Measurements from ENCODE around the gene RXFP4. TPM values are rescaled to one million over a fixed set of nuclear protein-coding genes. Genes with fewer than 3 reads are reported as not detected.
"Not testable (repeated sequence)": the region's sequence is repeated elsewhere in the genome, so short reads cannot be mapped to it uniquely, and the experiment has no call there.

Gene RXFP4
- total RNA-seq, 1 donor from 2014 or later: not detected

GRCh38 chr1:155984341-155984740 is 42.9 kb downstream of the RXFP4 start:
- TF ChIP-seq, protein P1, sequence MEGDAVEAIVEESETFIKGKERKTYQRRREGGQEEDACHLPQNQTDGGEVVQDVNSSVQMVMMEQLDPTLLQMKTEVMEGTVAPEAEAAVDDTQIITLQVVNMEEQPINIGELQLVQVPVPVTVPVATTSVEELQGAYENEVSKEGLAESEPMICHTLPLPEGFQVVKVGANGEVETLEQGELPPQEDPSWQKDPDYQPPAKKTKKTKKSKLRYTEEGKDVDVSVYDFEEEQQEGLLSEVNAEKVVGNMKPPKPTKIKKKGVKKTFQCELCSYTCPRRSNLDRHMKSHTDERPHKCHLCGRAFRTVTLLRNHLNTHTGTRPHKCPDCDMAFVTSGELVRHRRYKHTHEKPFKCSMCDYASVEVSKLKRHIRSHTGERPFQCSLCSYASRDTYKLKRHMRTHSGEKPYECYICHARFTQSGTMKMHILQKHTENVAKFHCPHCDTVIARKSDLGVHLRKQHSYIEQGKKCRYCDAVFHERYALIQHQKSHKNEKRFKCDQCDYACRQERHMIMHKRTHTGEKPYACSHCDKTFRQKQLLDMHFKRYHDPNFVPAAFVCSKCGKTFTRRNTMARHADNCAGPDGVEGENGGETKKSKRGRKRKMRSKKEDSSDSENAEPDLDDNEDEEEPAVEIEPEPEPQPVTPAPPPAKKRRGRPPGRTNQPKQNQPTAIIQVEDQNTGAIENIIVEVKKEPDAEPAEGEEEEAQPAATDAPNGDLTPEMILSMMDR (IDR thresholded peaks at IDR 0.05; ENCODE audit: insufficient read depth, low read length, severe bottlenecking): no peak
- no peak for DNase-seq (ENCODE audit: low read depth)
- Histone ChIP-seq H3K36me3 (ENCODE audit: control insufficient read depth, insufficient read depth, low read length) (no peaks in the 10 kb centered on the region), H3K4me3 (ENCODE audit: low read depth, low read length) (peak overlapping the region; percentile 28), H3K27me3 (ENCODE audit: control insufficient read depth, insufficient read depth, low read length) (no peaks in the 10 kb centered on the region)
- FAIRE-seq: no peak

DNA sequence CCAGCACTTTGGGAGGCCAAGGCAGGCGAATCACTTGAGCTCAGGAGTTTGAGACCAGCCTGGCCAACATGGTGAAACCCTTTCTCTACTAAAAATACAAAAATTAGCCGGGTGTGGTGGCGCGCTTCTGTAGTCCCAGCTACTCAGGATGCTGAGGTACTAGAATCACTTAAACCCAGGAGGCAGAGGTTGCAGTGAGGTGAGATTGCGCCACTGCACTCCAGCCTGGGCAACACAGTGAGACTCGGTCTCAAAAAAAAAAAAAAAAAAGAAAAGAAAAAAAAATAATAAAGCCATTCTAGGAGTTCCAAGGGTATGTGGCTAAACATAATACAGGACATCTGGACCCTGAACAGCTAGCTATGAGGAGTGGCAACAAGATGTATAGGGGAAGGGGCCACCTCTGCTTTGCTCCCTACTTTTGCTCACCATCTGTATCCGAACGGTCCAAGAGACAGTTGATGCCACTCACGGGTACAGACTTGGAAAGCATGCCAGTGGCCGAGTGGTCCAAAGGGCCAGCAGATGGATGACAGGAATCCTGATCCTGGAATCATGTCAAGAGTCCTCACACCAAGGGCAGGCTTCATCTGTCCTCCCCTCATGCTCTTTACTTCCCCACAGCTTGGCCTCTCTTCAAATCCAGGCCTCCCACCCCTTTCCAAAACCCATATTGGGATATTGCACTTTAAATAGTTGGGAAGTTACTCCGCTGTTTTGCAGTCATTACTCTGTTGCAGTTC is 43.6 kb downstream of the RXFP4 start:
- not testable (repeated sequence) for H3K36me3 ChIP-seq (ENCODE audit: control insufficient read depth, insufficient read depth, low read length); DNase-seq (ENCODE audit: low read depth); FAIRE-seq; H3K27me3 ChIP-seq (ENCODE audit: control insufficient read depth, insufficient read depth, low read length); H3K4me3 ChIP-seq (ENCODE audit: low read depth, low read length)

DNA sequence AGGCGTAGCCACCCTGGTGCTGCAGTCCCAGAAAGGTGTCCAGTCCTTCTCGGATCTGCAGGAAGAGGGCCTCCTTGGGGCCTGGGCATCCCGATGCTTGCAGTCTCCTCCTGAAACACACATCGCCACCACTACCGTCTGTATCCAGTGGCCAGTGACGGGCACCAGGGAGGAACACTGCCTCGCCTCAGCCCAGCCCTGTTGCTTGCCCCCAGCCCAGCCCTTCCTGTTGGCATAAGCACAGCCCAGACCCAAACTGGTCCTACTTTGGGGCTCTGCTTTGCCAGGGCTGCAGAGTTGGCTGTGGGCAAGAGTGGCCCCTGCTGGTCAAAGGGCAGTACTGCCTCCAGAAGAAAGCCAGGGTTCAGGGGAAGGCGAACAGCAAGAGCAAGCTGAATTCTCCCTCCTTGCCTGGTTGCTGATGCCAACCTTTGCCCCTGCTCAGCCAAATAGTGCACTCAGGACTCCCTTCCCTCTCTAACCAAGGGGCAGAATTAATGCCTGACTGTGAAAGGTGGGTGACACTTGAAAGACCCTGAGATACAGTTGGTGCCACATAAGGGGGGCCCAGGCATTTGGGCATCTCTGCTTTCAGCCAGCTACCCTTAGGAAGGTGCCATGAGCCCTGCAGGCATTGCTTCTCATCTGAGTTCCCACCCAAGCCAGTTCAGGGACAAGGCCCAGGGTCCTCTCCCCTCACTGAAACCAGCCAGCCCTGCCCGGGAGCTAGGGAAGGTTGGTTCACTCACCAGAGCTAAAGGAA is 48.0 kb downstream of the RXFP4 start:
- H3K27me3 ChIP-seq (ENCODE audit: control insufficient read depth, insufficient read depth, low read length): no peaks in the 10 kb centered on the region
- TF ChIP-seq, protein P1 (IDR thresholded peaks at IDR 0.05; ENCODE audit: insufficient read depth, low read length, severe bottlenecking): peak; percentile 99
- H3K4me3 ChIP-seq (ENCODE audit: low read depth, low read length): no peak overlapping the region
- DNase-seq (ENCODE audit: low read depth) (peak; percentile 57), FAIRE-seq (no peak)
- no peaks in the 10 kb centered on the region for H3K36me3 ChIP-seq (ENCODE audit: control insufficient read depth, insufficient read depth, low read length)

- H3K36me3 ChIP-seq (ENCODE audit: control insufficient read depth, insufficient read depth, low read length): no peaks in the 10 kb centered on the region
- TF ChIP-seq, protein P1 (IDR thresholded peaks at IDR 0.05; ENCODE audit: insufficient read depth, low read length, severe bottlenecking): no peak
- no peak for FAIRE-seq
- DNase-seq (ENCODE audit: low read depth): no peak
- H3K4me3 ChIP-seq (ENCODE audit: low read depth, low read length): no peak overlapping the region
- no peaks in the 10 kb centered on the region for H3K27me3 ChIP-seq (ENCODE audit: control insufficient read depth, insufficient read depth, low read length)
These were observed 48.7 kb downstream of the RXFP4 start for GRCh38 chr1:155990005-155990739.

Other genes with a start within 250 kb of the RXFP4 start
- 20.1 and 20.5 TPM in 2 replicates for gene GON4L, start 84.4 kb upstream of the RXFP4 start, total RNA-seq
- gene SYT11, start 82.1 kb upstream of the RXFP4 start, total RNA-seq: 0.26 and 0.77 TPM in 2 replicates
- 49.8 and 66.6 TPM in 2 replicates for gene RIT1, start 30.3 kb upstream of the RXFP4 start, total RNA-seq
- 20.3 and 30.3 TPM in 2 replicates for gene KHDC4, start 7.2 kb upstream of the RXFP4 start, total RNA-seq
- gene ARHGEF2, start 36.9 kb downstream of the RXFP4 start, total RNA-seq: 57.1 and 79.2 TPM in 2 replicates
- 225 and 564 TPM in 2 replicates for gene SSR2, start 79.3 kb downstream of the RXFP4 start, total RNA-seq
- 13.7 and 17.4 TPM in 2 replicates for gene UBQLN4, start 112.2 kb downstream of the RXFP4 start, total RNA-seq
- 46.6 and 74.6 TPM in 2 replicates for gene LAMTOR2, start 113.1 kb downstream of the RXFP4 start, total RNA-seq
- gene RAB25, start 119.5 kb downstream of the RXFP4 start, total RNA-seq: 30.3 and 83.7 TPM in 2 replicates
- gene MEX3A, start 140.8 kb downstream of the RXFP4 start, total RNA-seq: 0.13 and 0.53 TPM in 2 replicates
- 561 and 638 TPM in 2 replicates for gene LMNA, start 173.1 kb downstream of the RXFP4 start, total RNA-seq
- gene SEMA4A, start 211.9 kb downstream of the RXFP4 start, total RNA-seq: 1.8 and 16.9 TPM in 2 replicates

Data from bronchial epithelial cell (primary cell).